HG03060 (cell line): ENCODE data around the gene MSANTD4.
"Not testable (repeated sequence)": the region's sequence is repeated elsewhere in the genome, so short reads cannot be mapped to it uniquely, and the experiment has no call there.

Experiments used
- ATAC-seq: cut with Tn5 transposase; IDR thresholded peaks from one replicate; pipeline ENCODE4 v1.9.1; 2021; ENCODE audit warnings: low read depth, moderate number of reproducible peaks; ENCODE audit not compliant: unreplicated experiment

Gene MSANTD4

GRCh38 chr11:106014620-106015019, 7.4 kb downstream of the MSANTD4 start:
- no peak for ATAC-seq

GRCh38 chr11:106014035-106014434, 8.0 kb downstream of the MSANTD4 start:
- no peak for ATAC-seq

- no peak for ATAC-seq
Measured at GRCh38 chr11:106012744-106013143, 9.3 kb downstream of the MSANTD4 start.

- ATAC-seq = no peak
Measured at GRCh38 chr11:106011481-106011880, 10.6 kb downstream of the MSANTD4 start.

- ATAC-seq = not testable (repeated sequence)
Measured at GRCh38 chr11:106003094-106003493, 18.9 kb downstream of the MSANTD4 start.

- no peak for ATAC-seq
Measured at GRCh38 chr11:106001304-106002012, 20.6 kb downstream of the MSANTD4 start.

- ATAC-seq = no peak
Measured at GRCh38 chr11:105991888-105992287, 30.2 kb downstream of the MSANTD4 start.

- no peak for ATAC-seq
Measured at GRCh38 chr11:105989124-105989523, 32.9 kb downstream of the MSANTD4 start.

GRCh38 chr11:105988197-105988596, 33.8 kb downstream of the MSANTD4 start:
- ATAC-seq = no peak

GRCh38 chr11:105986554-105986953, 35.5 kb downstream of the MSANTD4 start:
- ATAC-seq = no peak

- no peak for ATAC-seq
Measured at GRCh38 chr11:105979997-105980703, 41.9 kb downstream of the MSANTD4 start.

GRCh38 chr11:105975128-105975527, 46.9 kb downstream of the MSANTD4 start:
- ATAC-seq = no peak

- no peak for ATAC-seq
Measured at GRCh38 chr11:105969756-105970155, 52.3 kb downstream of the MSANTD4 start.

- ATAC-seq = no peak
Measured at GRCh38 chr11:105968021-105968697, 53.9 kb downstream of the MSANTD4 start.

GRCh38 chr11:105960252-105961245, 61.5 kb downstream of the MSANTD4 start:
- ATAC-seq = no peak
